Liver (tissue), 9 donors: ENCODE data around the gene RNF214. TPM values are rescaled to one million over a fixed set of nuclear protein-coding genes. Genes with fewer than 3 reads are reported as not detected.

Experiments used
- DNase-seq: peaks from one replicate; pipeline ENCODE4 v3.0.0-alpha.2; 2017; ENCODE audit warnings: low spot score
- H3K27ac ChIP-seq, 2 donors: one replicate each; pipeline ENCODE4 v1.7.0; 2013; ENCODE audit warnings: inconsistent platforms in 2 of 2, low read length in 2 of 2, control low read depth in 1 of 2, low read depth in 1 of 2, mild to moderate bottlenecking in 1 of 2
- H3K27me3 ChIP-seq, 4 donors: one replicate each; pipeline versions ENCODE4 v1.6.1 to v1.7.0; 2013; ENCODE audit warnings: low read length in 3 of 4, inconsistent platforms in 1 of 4, mild to moderate bottlenecking in 1 of 4, moderate library complexity in 1 of 4; ENCODE audit not compliant: control insufficient read depth in 4 of 4, insufficient read depth in 4 of 4
- H3K36me3 ChIP-seq, 4 donors: one replicate each; pipeline versions ENCODE4 v1.6.1 to v1.7.0; 2013; ENCODE audit warnings: low read length in 3 of 4, mild to moderate bottlenecking in 3 of 4, low read depth in 1 of 4, moderate library complexity in 1 of 4; ENCODE audit not compliant: control insufficient read depth in 4 of 4, insufficient read depth in 3 of 4
- H3K4me1 ChIP-seq, 4 donors: one replicate each; pipeline versions ENCODE4 v1.6.1 to v1.7.0; 2013; ENCODE audit warnings: low read length in 3 of 4, mild to moderate bottlenecking in 3 of 4, moderate library complexity in 1 of 4; ENCODE audit not compliant: control insufficient read depth in 4 of 4, insufficient read depth in 4 of 4
- H3K4me3 ChIP-seq, 3 donors: one replicate each; pipeline versions ENCODE4 v1.6.1 to v1.7.0; 2013; ENCODE audit warnings: low read length in 3 of 3, control low read depth in 1 of 3, low read depth in 1 of 3, mild to moderate bottlenecking in 1 of 3
- H3K9ac ChIP-seq, 2 donors: one replicate each; pipeline ENCODE4 v1.7.0; 2013; ENCODE audit warnings: low read length in 2 of 2, mild to moderate bottlenecking in 2 of 2, moderate library complexity in 2 of 2, control low read depth in 1 of 2, low read depth in 1 of 2
- H3K9me3 ChIP-seq, 4 donors: one replicate each; pipeline versions ENCODE4 v1.6.1 to v1.7.0; 2013; ENCODE audit warnings: low read length in 3 of 4; ENCODE audit not compliant: control insufficient read depth in 4 of 4
- EGR1 ChIP-seq, 2 donors: IDR thresholded peaks; 2 replicates each; pipeline ENCODE4 v1.6.1; 2016 to 2018; ENCODE audit warnings: antibody characterized with exemption in 2 of 2, low read depth in 2 of 2
- FOXA1 ChIP-seq: IDR thresholded peaks from 2 replicates; pipeline ENCODE4 v1.6.1; 2016; ENCODE audit warnings: antibody characterized with exemption
- FOXA2 ChIP-seq: IDR thresholded peaks from 2 replicates; pipeline ENCODE4 v1.6.1; 2016; ENCODE audit warnings: antibody characterized with exemption
- GABPA ChIP-seq, 2 donors: IDR thresholded peaks in 1 of 2; conservative IDR thresholded peaks in 1 of 2; 2 replicates each; pipeline ENCODE4 v1.6.1; 2016; ENCODE audit warnings: antibody characterized with exemption in 2 of 2, mild to moderate bottlenecking in 1 of 2, moderate library complexity in 1 of 2
- HNF4A ChIP-seq, 2 donors: conservative IDR thresholded peaks; 2 replicates each; pipeline ENCODE4 v1.6.1; 2016; ENCODE audit warnings: antibody characterized with exemption in 2 of 2, mild to moderate bottlenecking in 2 of 2
- HNF4G ChIP-seq: IDR thresholded peaks from 2 replicates; pipeline ENCODE4 v1.6.1; 2016; ENCODE audit warnings: antibody characterized with exemption
- JUND ChIP-seq, 2 donors: IDR thresholded peaks; 2 replicates each; pipeline ENCODE4 v1.6.1; 2016; ENCODE audit warnings: antibody characterized with exemption in 2 of 2
- NR2F2 ChIP-seq: IDR thresholded peaks from 2 replicates; pipeline ENCODE4 v1.6.1; 2016; ENCODE audit warnings: antibody characterized with exemption
- RAD21 ChIP-seq, 2 donors: IDR thresholded peaks; 2 replicates each; pipeline ENCODE4 v1.6.1; 2016; ENCODE audit warnings: antibody characterized with exemption in 2 of 2, mild to moderate bottlenecking in 2 of 2
- RXRA ChIP-seq, 2 donors: IDR thresholded peaks; 2 replicates each; pipeline ENCODE4 v1.6.1; 2017 to 2018; ENCODE audit warnings: antibody characterized with exemption in 2 of 2, mild to moderate bottlenecking in 1 of 2
- SP1 ChIP-seq: IDR thresholded peaks from 2 replicates; pipeline ENCODE4 v1.6.1; 2018; ENCODE audit warnings: antibody characterized with exemption, mild to moderate bottlenecking
- TAF1 ChIP-seq: conservative IDR thresholded peaks from 2 replicates; pipeline ENCODE4 v1.6.1; 2016; ENCODE audit warnings: antibody characterized with exemption, mild to moderate bottlenecking
- YY1 ChIP-seq: IDR thresholded peaks from 2 replicates; pipeline ENCODE4 v1.6.1; 2016; ENCODE audit warnings: antibody characterized with exemption, mild to moderate bottlenecking
- WGBS: extraction: QIAGEN DNeasy Blood & Tissue Kit; methylation state at CpG from one replicate; pipeline ENCODE4 v1.1.7; 2013; 5-methylcytosine and 5-hydroxymethylcytosine counted together
- polyA plus RNA-seq, 2 donors: library from polyadenylated mRNA; stranded (reverse) in 1 of 2; unstranded in 1 of 2; fragments of 200-250 nt in 1 of 2; fragments of >200 nt in 1 of 2; fragmentation: Nextera tagmentation in 1 of 2; extraction: Ambion mirVana in 1 of 2; gene quantifications; one replicate each; pipeline versions ENCODE4 v1.2.1 to v1.2.3, GENCODE V29; 2013 to 2015
- total RNA-seq, 2 donors: library from RNA; depleted of rRNA; stranded (reverse); fragments of >200 nt; gene quantifications; one replicate each; pipeline ENCODE4 v1.2.3, GENCODE V29; 2014
- TF ChIP-seq, protein P1 (sequence below): IDR thresholded peaks from 2 replicates; pipeline ENCODE4 v1.6.1; 2016; ENCODE audit warnings: antibody characterized with exemption, mild to moderate bottlenecking
- TF ChIP-seq, protein P2 (sequence below): IDR thresholded peaks from 2 replicates; pipeline ENCODE4 v1.6.1; 2016; ENCODE audit warnings: antibody characterized with exemption
- TF ChIP-seq, protein P3 (sequence below): IDR thresholded peaks from 2 replicates; pipeline ENCODE4 v1.6.1; 2016; ENCODE audit warnings: antibody characterized with exemption
- TF ChIP-seq, protein P4 (sequence below): fragments of 150-350 bp; IDR thresholded peaks from 2 replicates; pipeline ENCODE4 v1.5.1; 2017; ENCODE audit warnings: improper control_type of control experiment, low read depth, low read length; ENCODE audit not compliant: missing input control
- TF ChIP-seq, protein P5 (sequence below): IDR thresholded peaks from 2 replicates; pipeline ENCODE4 v1.6.1; 2016; ENCODE audit warnings: antibody characterized with exemption
- donor health status: healthy.
- donor health status: healthy.
- donor health status: healthy.
- donor health status: healthy.
- donor health status: healthy.

Gene RNF214
- total and polyA plus RNA-seq, 4 donors: 4.6 to 6.2 (median 6.0) TPM

DNA sequence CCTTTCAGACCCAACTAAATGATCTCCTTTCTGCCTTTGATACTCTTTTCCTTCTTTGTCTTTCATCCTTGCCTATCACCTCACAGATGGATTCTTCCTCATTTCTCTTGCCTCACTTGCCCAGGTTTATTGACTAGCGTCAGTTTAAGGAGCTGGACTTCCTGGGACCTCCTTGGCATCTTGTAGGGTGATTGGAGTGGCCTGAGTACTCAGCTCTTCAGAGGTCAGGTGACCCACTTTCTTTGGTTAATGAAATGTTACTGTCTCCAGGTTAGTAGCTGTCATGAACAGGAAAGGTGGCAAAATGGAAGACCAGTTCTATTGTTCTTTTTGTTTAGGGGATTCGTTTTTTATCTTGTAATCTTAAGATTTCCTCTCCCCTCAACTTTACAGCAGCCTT is 54.1 kb downstream of the RNF214 start:
- no peaks in the 10 kb centered on the region for H3K27me3 ChIP-seq
- H3K4me1 ChIP-seq: no peaks in the 10 kb centered on the region
- no peak overlapping the region for H3K4me3 ChIP-seq
- no peak overlapping the region for H3K9ac ChIP-seq
- H3K9me3 ChIP-seq: no peaks in the 10 kb centered on the region
- 87% methylated on average over 2 of the region's 2 CpGs for WGBS
- TF ChIP-seq, protein P1, sequence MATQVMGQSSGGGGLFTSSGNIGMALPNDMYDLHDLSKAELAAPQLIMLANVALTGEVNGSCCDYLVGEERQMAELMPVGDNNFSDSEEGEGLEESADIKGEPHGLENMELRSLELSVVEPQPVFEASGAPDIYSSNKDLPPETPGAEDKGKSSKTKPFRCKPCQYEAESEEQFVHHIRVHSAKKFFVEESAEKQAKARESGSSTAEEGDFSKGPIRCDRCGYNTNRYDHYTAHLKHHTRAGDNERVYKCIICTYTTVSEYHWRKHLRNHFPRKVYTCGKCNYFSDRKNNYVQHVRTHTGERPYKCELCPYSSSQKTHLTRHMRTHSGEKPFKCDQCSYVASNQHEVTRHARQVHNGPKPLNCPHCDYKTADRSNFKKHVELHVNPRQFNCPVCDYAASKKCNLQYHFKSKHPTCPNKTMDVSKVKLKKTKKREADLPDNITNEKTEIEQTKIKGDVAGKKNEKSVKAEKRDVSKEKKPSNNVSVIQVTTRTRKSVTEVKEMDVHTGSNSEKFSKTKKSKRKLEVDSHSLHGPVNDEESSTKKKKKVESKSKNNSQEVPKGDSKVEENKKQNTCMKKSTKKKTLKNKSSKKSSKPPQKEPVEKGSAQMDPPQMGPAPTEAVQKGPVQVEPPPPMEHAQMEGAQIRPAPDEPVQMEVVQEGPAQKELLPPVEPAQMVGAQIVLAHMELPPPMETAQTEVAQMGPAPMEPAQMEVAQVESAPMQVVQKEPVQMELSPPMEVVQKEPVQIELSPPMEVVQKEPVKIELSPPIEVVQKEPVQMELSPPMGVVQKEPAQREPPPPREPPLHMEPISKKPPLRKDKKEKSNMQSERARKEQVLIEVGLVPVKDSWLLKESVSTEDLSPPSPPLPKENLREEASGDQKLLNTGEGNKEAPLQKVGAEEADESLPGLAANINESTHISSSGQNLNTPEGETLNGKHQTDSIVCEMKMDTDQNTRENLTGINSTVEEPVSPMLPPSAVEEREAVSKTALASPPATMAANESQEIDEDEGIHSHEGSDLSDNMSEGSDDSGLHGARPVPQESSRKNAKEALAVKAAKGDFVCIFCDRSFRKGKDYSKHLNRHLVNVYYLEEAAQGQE: no peak
- TF ChIP-seq, protein P2, sequence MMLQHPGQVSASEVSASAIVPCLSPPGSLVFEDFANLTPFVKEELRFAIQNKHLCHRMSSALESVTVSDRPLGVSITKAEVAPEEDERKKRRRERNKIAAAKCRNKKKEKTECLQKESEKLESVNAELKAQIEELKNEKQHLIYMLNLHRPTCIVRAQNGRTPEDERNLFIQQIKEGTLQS: no peak
- TF ChIP-seq HNF4G: no peak
- no peak for TF ChIP-seq RXRA (IDR thresholded peaks at IDR 0.05)
- no peak for TF ChIP-seq HNF4A (conservative IDR thresholded peaks at IDR 0.05)
- TF ChIP-seq EGR1 (IDR thresholded peaks at IDR 0.05; ENCODE audit: low read depth in 2 of 2): no peak
- TF ChIP-seq, protein P3, sequence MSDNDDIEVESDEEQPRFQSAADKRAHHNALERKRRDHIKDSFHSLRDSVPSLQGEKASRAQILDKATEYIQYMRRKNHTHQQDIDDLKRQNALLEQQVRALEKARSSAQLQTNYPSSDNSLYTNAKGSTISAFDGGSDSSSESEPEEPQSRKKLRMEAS: no peak
- no peak for TF ChIP-seq JUND (IDR thresholded peaks at IDR 0.05)
- no peak for TF ChIP-seq SP1
- no peak for DNase-seq
- H3K36me3 ChIP-seq: peaks cover 16 to 63% (median 41%) of the 10 kb centered on the region in 4 donors
- no peak overlapping the region for H3K27ac ChIP-seq

DNA sequence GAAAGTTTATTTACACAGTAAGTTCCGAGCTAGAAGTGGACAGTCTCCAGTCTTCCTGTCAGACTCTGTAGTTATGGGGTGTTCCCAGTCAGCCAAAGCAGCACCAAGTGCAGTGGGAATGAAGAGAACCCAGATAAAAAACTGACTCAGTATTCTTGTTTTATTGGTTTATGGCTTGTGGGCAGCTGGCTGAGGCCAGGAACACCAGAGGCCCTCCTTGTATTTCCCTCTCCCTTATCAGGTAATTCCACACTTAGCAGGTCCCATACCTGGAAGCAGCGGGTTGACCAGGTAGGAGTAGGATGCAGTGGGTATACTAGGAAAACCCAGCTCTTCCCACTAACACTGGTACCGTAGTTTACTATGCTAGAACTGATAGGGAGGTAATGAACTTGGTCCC is 55.2 kb downstream of the RNF214 start:
- Histone ChIP-seq H3K27me3 (no peaks in the 10 kb centered on the region), H3K4me3 (no peak overlapping the region), H3K36me3 (peaks cover 14 to 61% (median 35%) of the 10 kb centered on the region in 4 donors), H3K27ac (no peak overlapping the region), H3K9me3 (no peaks in the 10 kb centered on the region), H3K9ac (no peak overlapping the region), H3K4me1 (no peaks in the 10 kb centered on the region)
- 83% methylated on average over 3 of the region's 3 CpGs for WGBS
- no peak for DNase-seq
- TF ChIP-seq TAF1: no peak
- TF ChIP-seq HNF4A (conservative IDR thresholded peaks at IDR 0.05): no peak
- TF ChIP-seq RAD21 (IDR thresholded peaks at IDR 0.05): no peak
- TF ChIP-seq FOXA1: no peak
- TF ChIP-seq, protein P4, sequence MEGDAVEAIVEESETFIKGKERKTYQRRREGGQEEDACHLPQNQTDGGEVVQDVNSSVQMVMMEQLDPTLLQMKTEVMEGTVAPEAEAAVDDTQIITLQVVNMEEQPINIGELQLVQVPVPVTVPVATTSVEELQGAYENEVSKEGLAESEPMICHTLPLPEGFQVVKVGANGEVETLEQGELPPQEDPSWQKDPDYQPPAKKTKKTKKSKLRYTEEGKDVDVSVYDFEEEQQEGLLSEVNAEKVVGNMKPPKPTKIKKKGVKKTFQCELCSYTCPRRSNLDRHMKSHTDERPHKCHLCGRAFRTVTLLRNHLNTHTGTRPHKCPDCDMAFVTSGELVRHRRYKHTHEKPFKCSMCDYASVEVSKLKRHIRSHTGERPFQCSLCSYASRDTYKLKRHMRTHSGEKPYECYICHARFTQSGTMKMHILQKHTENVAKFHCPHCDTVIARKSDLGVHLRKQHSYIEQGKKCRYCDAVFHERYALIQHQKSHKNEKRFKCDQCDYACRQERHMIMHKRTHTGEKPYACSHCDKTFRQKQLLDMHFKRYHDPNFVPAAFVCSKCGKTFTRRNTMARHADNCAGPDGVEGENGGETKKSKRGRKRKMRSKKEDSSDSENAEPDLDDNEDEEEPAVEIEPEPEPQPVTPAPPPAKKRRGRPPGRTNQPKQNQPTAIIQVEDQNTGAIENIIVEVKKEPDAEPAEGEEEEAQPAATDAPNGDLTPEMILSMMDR: no peak
- no peak for TF ChIP-seq JUND (IDR thresholded peaks at IDR 0.05)
- no peak for TF ChIP-seq YY1
- no peak for TF ChIP-seq HNF4G
- no peak for TF ChIP-seq NR2F2
- no peak for TF ChIP-seq EGR1 (IDR thresholded peaks at IDR 0.05; ENCODE audit: low read depth in 2 of 2)
- TF ChIP-seq, protein P3: no peak
- TF ChIP-seq, protein P2: no peak
- TF ChIP-seq GABPA (IDR thresholded peaks at IDR 0.05 in 1 of 2, conservative IDR thresholded peaks at IDR 0.05 in 1 of 2): no peak
- TF ChIP-seq SP1: no peak
- TF ChIP-seq, protein P5, sequence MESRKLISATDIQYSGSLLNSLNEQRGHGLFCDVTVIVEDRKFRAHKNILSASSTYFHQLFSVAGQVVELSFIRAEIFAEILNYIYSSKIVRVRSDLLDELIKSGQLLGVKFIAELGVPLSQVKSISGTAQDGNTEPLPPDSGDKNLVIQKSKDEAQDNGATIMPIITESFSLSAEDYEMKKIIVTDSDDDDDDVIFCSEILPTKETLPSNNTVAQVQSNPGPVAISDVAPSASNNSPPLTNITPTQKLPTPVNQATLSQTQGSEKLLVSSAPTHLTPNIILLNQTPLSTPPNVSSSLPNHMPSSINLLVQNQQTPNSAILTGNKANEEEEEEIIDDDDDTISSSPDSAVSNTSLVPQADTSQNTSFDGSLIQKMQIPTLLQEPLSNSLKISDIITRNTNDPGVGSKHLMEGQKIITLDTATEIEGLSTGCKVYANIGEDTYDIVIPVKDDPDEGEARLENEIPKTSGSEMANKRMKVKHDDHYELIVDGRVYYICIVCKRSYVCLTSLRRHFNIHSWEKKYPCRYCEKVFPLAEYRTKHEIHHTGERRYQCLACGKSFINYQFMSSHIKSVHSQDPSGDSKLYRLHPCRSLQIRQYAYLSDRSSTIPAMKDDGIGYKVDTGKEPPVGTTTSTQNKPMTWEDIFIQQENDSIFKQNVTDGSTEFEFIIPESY: no peak
- TF ChIP-seq RXRA (IDR thresholded peaks at IDR 0.05): no peak
- no peak for TF ChIP-seq FOXA2
- TF ChIP-seq, protein P1: no peak
